Left cardiac atrium (tissue), 4 donors: ENCODE measurements around the gene H19. TPM values are rescaled to one million over a fixed set of nuclear protein-coding genes. Genes with fewer than 3 reads are reported as not detected.

Experiments
- ATAC-seq, 2 donors: fragments of 200-7000 bp; cut with Tn5 transposase; one replicate each; pipeline ENCODE4 v1.9.1; 2020; ENCODE audit warnings: mild to moderate bottlenecking in 2 of 2, moderate library complexity in 2 of 2
- DNase-seq: peaks from one replicate; pipeline ENCODE4 v3.0.0-alpha.2; 2020
- intact Hi-C, 2 donors: fragments of 100-400 bp; cut with DNase I; formaldehyde crosslinking; loops; one replicate each; pipeline versions ENCODE4 v1.14.1 to v1.15.1; 2022 to 2023
- total RNA-seq, 2 donors: library from RNA; stranded (reverse); fragmentation: NEBNext Ultra II Directional; extraction: Animal tissue kit (Norgen Biotek cat#: 25700); gene quantifications; one replicate each; pipeline ENCODE4 v1.2.1, GENCODE V29; 2021
- donor health status: DM: no; HTN: yes; CAD: no.
- donor health status: DM: no; HTN: yes; CAD: no; lungs with severe emphysema.
- donor health status: DM: yes; HTN: yes; CAD: no.
- donor health status: Dilated cardiomyopathy.

Gene H19
- total RNA-seq, 2 donors from 2014 or later, result 390 to 610 TPM

DNA sequence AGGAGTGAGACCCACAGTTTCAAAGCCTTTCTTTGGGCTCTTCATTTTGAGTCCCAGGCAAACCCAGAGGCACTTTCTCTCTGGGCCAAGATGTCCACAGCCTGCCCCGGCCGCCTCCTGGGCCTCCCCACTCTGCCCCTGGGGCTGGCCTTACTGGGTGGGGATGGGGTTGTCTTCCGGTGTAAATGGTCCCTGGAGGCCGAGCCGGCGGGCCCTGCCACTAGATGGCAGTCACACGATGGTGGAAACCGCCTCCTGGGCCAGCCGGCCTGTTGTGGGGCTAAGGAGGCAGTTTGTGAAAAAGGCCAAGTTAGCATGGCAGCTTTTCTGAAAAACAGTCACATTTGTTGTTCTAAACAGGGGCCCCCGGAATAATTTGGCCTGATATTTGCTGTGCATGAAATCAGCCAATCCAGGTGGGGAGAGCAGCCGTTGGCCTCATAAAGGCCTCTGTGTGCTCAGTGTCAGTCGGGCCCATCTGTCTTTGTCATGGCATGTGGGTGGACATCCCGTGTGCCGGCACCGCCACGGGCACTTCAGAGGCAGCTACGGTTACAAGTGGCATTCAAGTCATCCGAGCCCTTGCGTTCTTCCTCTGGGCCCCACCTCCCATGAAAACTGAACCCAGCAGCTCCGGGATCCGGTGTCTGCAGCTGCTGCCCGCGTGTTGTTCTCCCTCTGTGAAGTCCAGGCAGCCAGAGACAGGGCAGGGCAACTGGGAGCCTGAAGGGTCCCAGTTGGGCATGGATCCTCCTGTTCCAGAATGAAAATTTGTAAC, 44.0 kb downstream of the H19 start:
- peak; percentile 43 to 68 for ATAC-seq
- no peak for DNase-seq
- intact Hi-C loops, result no loop called here

DNA sequence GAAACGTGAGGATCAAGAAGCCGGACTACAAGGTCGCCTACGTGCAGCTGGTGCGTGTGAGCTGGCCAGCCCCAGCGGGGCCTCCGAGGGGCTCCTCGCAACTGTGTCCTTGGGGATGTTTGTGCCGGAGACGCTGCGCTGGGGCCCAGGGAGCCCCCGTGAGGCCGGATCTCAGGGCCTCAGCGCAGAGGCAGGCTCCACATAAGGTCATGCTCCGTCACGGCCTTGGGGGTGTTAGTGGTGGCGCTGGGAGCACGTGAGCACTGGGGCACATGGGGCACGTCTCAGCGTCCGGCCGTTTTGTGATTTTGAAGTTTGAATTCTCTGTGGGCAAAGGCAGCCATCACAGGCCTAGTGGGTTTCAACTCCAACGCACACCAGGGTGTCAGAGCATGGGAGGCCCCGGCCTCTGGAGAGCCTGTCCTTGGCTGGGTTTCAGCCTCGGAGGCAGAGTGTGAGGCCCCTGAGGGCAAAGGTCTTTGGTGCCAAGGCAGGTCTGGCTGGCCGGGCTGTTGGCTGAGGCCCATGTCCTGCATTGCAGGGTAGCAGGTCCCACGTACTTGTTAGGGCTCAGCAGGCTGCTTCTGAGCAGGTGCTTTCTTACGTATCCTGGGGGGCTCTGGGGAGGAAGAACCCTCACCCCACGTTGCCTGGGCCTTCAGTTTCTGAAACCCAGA, 44.7 kb downstream of the H19 start:
- no peak for DNase-seq
- intact Hi-C loops, result no loop called here

DNA sequence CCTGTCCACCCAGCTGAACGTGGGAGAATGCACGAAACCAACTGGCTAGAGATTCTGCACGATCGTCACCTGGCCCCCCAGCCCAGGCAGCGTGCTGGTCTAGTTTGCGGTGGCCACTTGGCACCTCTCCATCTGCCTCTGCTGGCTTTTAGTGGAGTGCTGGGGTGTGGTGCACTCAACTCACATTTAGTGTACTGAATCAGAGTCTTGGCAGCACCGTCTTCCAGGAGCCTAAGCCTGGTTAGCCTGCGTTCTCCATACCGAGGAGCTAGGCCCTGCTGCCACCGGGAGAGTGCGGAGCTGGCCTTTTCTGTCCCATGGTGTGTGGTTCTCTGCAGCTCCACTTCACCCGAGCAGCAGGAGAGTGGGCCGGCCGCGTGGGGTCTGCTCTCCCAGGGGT, 47.7 kb downstream of the H19 start:
- no peak for DNase-seq
- ATAC-seq, result peak in 1 of 2 donors; percentile 9
- intact Hi-C loops, result no loop called here

More for the DNA sequence above, 44.7 kb downstream of the H19 start:
- ATAC-seq, result no peak

DNA sequence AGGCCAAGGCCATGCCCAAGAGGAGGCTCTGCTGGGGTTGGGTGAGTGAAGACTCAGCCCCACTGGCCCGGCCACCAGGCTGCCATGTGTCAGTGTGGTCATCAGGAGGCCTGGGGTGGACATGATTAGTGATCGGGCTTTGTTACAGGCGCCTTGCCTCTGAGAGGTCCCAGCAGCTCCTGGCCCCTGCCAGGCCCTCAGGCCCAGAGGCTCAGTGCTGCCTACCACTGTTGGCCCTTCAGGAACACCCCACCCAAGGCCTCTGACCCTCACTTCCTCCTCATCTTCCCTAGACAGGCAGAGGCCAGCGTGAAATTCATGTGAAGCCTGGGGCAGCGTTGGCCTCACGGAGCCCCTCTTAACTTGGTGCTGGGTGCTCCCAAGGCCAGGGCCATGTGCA, 48.3 kb downstream of the H19 start:
- intact Hi-C loops, result no loop called here
- ATAC-seq (peak in 1 of 2 donors; percentile 3), DNase-seq (no peak)

DNA sequence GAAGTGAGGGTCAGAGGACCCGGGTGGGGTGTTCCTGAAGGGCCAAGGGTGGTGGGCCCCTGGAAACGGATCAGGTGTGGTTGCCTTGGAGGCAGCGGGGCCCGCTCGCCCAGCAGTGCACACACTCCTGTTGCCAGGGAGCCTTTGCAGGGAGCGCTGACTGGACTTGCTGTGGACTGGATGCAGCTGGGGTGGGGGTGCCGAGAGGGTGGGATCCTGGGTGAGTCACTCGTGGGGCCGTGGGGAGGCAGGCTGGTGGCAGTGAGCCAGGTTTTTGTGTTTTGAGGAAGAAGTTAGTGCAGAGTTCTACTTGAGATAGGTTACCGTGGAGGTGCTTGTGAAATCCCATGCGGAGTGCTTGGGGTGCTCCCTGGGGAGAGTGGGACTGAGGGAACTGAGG, 49.3 kb downstream of the H19 start:
- DNase-seq, result no peak
- intact Hi-C loops, result no loop called here

DNA sequence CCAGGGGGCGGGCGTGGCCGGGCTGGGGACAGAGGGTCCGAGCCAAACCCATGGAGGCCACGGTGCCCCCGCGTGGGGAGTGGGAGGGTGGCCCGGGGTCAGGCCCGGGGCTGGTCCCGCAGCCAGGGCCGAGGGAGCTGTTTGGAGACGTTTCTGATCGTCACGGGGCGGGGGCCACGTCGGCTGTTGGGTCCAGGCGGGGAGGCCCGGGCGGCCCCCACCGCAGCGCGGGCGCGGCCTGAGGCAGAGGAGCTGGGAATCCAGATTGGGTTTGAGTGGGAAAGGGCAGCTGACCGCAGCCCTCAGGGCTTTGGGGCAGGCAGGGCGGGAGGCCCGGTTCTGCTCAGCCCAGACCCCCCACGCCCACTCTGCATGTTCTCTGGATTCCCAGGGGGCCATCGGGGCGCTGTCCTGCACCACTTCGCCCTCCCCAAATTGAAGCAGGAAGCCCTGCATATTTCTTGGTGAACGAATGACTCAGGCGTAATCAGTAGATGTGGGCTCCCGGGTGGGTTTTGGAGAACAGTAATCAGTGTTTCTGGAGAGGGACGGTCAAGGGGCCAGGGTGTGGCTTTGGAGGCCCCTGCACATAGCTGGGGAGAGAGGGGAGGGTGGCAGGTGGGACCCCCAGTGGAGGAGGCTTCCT, 49.9 kb downstream of the H19 start:
- ATAC-seq (peak; percentile 55 to 66), DNase-seq (no peak)
- intact Hi-C loops, result no loop called here

More for the DNA sequence above, 49.3 kb downstream of the H19 start:
- peak; percentile 25 to 68 for ATAC-seq

DNA sequence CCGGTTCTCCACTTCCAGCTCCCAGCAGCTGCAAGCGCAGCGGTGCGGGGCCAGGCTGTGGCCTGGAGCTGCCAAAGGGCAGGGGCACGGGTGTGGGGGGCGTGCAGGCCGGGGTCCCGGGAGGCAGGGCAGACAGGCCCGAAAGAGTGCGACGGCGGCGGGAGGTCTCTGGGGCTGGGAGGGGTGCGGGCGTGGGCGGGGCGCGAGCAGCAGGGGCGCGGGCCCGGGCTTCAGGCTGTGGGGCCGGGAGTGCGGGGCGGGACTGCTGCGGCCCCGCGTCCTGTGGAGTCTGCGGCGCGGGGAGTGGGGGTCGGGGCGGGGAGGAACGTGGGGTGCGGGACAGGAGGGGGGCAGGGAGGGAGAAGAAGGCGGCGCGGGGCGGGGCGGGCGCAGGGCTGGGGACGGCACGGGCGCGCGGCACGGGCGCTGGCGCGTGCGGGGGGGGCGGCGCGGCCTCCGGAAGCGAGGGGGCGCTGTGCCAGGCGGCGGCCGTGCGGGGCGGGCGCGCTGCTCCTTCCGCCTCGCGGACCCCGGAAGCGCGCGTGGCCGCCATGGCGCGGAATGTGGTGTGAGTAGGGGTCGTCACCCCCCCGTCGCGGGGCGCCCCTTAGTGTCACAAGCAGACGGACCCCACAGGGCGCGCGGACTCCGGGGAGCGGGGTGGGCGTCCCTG, 50.7 kb downstream of the H19 start, which contains the start of gene MRPL23:
Gene MRPL23, plus strand, starts transcription at position 521 of the 673 bp plus-strand sequence. Its CDS starts 31 bp downstream, at position 552.
- DNase-seq (no peak), ATAC-seq (peak; percentile 55 to 84)
- intact Hi-C loops, result no loop called here

Other genes starting within 250 kb of the H19 start
- gene IFITM10, start 247.2 kb downstream of the H19 start, total RNA-seq, result under 1 TPM; 0.27 to 0.76 TPM
- 100 to 1,000 TPM; 635 to 667 TPM for gene CTSD, start 233.9 kb downstream of the H19 start, total RNA-seq
- not detected for gene SYT8, start 162.9 kb downstream of the H19 start, total RNA-seq
- gene TNNI2, start 158.9 kb downstream of the H19 start, total RNA-seq, result under 1 TPM; 0.35 to 0.52 TPM
- 10 to 100 TPM; 24.9 to 31.2 TPM for gene LSP1, start 144.8 kb downstream of the H19 start, total RNA-seq
- under 1 TPM; 0.10 to 0.50 TPM for gene PRR33, start 105.9 kb downstream of the H19 start, total RNA-seq
- gene TNNT3, start 78.1 kb downstream of the H19 start, total RNA-seq, result 10 to 100 TPM; 11.7 to 28.5 TPM
- 10 to 100 TPM; 42.8 to 77.1 TPM for gene MRPL23, start 50.5 kb downstream of the H19 start, total RNA-seq
- 100 to 1,000 TPM in 1 of 2 donors, 10 to 100 TPM in 1; 94.3 to 114 TPM for gene IGF2, start 141.5 kb upstream of the H19 start, total RNA-seq
- gene INS, start 163.4 kb upstream of the H19 start, total RNA-seq, result not detected
- not detected for gene TH, start 174.0 kb upstream of the H19 start, total RNA-seq